DMS 273 treated with DMSO at 0.1 percent for 48 hours (cell line): Measurements from ENCODE around the gene RAC2.
"Not testable (repeated sequence)": the region's sequence is repeated elsewhere in the genome, so short reads cannot be mapped to it uniquely, and the experiment has no call there.

ENCODE experiments used
- DNase-seq: peaks from one replicate; lab custom pipeline; 2025; lab: John Stamatoyannopoulos, UW

Gene RAC2

DNA sequence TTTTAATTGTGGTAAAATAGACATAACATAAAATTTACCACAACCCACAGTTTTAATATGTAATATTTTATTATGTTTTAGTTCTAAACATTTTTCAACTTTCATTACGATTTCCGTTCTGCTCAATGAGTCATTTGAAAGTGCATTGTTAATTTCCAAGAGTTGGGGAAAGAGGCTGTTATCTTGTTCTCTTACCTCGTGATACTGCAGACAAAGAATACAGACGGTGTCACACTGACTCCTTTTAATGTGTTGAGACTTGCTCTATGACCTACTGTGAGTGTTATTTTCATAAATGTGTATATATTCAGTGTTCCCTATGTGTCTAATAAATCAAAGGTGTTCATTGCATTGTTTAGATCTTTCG, 10.8 kb upstream of the RAC2 start:
- no peak for DNase-seq

- DNase-seq, result no peak
Observed at GRCh38 chr22:37254209-37254866, 10.3 kb upstream of the RAC2 start.

DNA sequence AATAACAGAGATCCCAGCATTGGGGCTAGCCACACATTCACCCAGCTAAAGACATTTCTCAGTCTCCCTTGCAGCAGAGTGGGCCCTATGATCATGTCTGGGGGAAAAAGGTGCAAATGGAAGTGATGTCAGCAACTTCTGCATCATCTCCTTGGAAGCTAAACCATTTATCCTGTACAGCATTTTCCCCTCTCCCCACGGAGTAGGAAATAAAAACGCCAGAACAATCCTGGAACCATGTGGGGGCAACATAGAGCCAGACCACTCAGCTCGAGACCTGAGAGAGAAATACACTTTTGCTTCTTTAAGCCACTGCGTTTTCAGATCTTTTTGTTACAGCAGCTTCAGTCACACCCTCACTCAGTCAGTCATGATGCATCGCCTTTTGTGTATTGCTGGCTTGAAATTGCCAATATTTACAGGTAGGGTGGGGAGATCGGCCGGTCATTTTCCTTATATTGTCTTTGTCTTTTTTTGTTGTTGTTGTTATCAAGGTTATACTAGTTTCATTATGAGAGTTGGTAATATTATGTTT, 9.1 kb upstream of the RAC2 start:
- DNase-seq, result no peak

DNA sequence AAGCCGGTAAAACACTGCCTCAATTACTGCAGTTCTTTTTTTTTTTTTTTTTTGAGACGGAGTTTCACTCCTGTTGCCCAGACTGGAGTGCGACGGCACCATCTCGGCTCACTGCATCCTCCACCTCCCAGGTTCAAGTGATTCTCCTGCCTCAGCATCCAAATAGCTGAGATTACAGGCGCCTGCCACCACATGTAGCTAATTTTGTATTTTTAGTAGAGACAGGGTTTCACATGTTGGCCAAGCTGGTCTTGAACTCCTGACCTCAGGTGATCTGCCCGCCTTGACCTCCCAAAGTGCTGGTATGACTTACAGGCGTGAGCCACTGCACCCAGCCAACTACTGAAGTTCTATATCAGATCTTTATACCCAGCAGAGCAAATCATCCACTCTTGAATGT, 7.8 kb upstream of the RAC2 start:
- not testable (repeated sequence) for DNase-seq

DNA sequence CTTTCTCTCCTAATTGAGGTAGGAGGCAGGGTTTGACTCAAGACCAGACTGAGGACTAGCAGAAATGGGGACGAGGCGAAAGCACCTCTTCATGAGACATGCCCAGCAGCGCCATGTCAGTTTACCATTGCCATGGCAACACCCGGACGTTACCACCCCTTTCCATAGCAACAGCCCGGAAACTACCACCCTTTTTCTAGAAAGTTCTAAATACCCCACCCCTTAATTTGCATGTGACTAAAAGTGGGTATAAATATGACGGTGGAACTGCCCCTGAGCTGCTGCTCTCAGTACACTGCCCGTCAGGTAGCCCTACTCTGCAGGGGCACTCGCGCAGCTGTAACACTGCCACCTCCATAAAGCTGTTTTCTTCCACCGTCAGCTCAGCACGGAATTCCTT, 5.9 kb upstream of the RAC2 start:
- DNase-seq, result no peak

- no peak for DNase-seq
Observed at GRCh38 chr22:37248251-37248650, 4.2 kb upstream of the RAC2 start.

GRCh38 chr22:37245740-37246139, 1.7 kb upstream of the RAC2 start:
- DNase-seq, result no peak

DNA sequence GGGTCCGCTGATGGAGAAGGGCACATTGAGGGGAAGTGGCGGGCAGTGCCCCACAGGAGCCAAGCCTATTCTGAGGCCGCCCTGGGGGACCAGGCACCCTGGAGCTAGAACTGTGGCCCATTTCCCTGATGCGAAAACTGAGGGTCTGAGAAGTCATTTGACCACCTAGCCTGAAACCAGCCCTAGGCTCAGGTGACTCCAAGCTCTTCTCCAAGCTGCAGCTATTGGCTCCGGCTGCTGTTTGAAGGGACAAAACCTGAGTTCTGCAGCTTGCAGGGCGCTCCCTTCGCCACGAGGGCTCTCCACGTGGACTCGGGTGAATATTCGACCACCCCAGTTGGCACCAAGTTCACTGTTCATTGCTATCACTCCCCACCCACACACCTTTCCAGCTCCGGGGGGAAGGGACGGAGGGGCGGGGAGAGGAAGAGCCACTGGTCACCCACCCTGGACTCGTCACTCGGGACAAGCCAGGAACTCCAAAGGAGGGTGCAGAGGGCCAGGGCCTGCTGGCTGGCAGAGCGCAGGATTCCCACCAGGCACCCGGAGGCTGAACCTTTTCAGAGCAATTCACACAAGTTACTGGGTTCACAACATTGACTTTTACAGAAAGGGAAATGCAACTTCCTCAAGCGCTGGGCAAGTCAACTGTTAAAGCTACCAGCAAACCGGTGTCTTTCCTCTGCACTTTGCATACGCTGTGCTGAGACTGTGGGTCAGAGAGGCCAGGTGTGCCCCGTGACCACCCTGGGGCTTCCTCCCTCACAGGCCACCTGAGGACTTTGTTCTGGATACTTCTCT, 1.1 kb upstream of the RAC2 start:
- no peak for DNase-seq

DNA sequence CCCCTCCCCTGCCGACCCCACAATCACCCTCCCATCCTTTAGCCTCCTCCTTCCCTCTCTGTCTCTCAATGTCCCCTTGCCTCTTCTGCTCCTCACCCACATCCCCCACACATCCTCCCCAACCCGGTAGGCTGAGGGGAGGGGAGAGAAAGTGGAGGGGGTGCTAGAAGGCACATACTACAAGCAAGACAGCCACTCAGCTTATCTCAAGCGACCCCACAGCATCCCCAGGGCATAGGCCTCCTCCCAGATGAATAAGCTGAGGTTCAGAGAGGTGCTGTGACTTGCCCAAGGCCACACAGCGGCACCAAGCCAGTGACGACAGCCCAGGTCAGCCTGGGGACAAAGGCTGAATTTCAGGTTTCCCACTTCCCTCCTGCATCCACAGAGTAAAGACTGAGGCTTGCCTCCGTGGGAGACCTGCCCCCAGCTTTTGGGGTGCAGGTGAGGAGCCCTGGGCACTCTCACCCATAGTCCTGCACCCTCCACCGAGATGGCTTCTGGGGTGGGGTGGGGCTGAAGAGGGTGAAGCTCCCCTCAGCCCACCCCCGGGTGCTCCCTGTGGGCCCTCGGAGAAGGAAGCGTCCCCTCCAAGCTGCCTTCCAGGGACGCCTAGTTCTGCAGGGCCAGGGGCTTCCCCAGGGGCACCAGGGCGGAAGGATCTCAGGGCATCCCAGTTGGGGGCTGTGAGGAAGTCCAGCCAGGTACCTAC, 511 bp downstream of the RAC2 start:
- no peak for DNase-seq

- no peak for DNase-seq
Observed at GRCh38 chr22:37242395-37242918, 1.6 kb downstream of the RAC2 start.

DNA sequence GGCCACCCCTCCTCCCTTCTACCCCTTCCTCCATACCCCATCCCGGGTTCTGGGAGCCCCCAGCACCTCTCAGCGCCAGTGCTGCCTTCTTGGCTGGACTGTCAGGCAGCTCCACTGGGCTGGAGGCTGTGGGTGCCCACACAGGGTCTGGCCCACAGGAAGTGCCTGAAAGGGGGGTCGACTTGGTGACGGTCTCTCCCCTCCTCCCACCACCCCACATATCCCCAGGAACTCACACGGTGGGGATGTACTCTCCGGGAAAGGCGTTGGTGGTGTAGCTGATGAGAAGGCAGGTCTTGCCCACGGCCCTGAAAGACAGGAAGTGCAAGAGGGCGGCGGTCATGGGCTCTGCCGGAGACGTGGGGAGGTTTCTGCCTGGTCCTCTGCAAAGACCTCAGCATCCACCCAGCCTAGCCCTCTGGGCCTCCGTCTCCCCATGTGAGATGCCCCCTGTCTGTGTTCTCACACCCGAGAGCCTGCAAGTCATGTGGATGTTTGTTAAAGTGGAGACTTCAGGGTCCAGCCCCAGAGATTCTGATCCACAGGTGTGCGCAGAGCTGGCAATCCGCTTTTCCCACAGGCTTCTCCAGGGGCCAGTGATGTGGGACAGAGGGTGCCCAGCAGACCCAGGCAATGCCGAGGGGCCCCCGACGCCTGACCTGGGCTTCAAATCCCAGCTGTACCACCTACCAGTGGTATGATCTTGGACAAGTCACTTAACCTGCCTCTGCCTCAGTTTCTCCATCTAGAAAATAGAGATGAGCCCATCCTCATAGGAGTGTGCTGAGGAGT, 2.5 kb downstream of the RAC2 start:
- DNase-seq, result no peak

DNA sequence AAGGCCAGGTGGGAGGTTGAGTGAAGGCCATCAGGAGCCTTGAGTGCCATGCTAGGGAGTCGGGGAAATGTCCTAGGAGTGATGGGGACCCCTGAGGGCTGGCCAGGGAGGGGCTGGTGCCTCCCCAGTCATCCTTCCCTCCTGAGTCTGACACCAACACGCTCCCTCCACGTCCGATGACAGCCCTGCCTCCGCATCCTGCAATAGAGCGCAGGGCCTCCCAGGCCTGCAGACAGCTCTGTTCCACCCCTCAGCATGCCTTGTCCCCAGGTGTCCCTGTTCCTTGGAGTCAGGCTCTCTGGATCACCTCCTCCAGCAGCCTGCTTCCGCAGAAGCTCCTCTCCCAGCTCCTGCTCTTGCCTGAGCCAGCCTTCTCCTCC, 3.1 kb downstream of the RAC2 start:
- DNase-seq, result no peak

GRCh38 chr22:37240240-37240940, 3.7 kb downstream of the RAC2 start:
- no peak for DNase-seq

GRCh38 chr22:37239336-37240239, 4.5 kb downstream of the RAC2 start:
- DNase-seq, result no peak

DNA sequence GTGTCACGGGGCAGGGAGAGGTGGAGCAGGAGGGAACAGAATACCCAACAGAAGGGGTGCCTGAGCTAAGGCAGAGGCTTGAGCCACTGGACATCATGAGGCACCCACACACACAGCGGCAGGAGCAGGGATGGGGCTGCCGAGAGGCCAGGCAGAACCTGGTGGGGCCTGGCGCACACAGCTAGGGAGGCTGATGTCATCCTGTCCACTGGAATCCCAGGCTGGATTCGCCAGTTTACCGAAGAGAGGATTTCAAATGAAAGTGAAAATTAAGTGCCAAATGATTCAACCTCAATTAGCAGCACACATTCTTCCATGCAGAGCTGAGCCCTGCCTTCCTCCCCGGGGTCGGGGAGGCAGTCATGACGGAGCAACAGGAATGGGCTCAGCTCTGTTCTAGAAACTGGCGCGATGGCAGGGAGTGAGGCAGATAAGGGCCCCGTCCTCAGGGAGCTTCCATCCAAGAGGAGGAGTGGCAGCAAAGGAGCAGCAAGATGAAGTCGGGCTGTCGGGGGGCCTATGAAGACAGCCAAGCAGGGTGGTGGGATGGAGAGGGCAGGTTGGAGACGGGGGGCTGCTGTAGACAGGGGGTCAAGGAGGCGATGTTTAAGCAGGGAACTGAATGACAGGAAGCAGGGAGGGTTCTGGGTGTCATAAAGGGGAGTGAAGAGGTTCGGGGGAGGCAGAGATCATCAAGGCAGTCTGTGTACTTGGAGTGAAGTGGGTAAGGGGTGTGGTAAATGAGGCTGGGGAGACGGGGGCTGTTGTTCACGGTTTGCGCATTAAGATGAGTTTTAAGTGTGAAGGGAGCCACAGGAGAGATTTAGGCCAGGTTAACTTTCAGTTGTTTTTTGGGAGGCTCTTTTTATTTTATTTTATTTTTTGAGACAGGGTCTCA, 6.4 kb downstream of the RAC2 start:
- DNase-seq, result no peak

GRCh38 chr22:37235897-37236607, 8.0 kb downstream of the RAC2 start:
- no peak for DNase-seq

DNA sequence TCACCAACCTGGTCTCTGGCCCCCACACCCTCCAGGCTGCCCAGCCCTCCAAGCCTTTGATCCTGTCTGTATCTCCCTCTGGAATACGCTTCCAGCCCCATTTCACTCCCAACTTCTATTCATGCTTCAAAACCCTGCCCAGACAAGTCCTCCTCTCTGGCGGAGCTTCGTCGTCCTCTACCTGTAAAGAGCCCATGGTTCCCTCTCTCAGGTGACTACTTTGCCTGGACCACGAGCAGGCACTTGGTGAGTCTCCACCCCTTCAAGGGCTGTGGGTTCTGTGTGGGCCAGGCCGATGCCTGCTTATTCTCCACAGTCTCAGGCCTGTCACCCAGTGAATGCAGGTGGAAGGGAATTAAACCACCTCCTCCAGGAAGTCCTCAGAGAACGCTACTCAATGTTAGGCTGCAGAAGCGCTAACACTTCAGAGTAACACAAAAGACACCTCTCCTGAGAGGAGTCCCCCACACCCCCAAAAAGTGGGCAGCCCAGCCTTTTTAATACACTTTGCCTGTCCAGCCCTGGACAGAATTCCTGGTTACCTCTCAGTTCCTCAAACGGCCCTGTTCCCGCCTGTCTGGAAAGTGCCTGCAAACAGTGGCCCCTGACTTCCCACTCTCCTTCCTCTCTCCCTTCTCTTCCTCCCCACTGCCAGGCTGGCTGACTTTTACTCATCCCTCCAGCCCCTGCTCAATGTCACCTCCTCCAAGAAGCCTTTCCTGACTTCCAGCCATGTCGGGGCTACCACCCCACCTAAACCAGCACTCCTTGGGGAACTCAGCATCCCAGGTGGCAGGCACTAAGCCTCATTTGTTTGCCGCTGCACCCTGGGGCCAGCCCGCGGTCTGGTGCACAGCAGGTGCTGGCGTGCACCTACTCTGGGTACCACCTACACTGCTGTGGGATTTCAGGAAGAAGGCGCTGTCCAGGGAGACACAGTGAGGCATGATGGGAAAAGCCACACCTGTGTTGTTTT, 9.0 kb downstream of the RAC2 start:
- DNase-seq, result no peak
